Kidney (tissue), 14 donors: ENCODE measurements around the gene DEPDC1B. TPM values are rescaled to one million over a fixed set of nuclear protein-coding genes. Genes with fewer than 3 reads are reported as not detected.

ENCODE experiments used
- DNase-seq, 5 donors: peaks; one replicate each; pipeline ENCODE4 v3.0.0-alpha.2; 2013 to 2020
- FAIRE-seq: peaks from 2 replicates; lab custom pipeline; 2012; peaks lifted over from hg19 to GRCh38; lab: Jason Lieb, UNC
- H3K27ac ChIP-seq, 2 donors: one replicate each; pipeline ENCODE4 v1.7.0; 2013; ENCODE audit warnings: low read depth in 2 of 2, low read length in 2 of 2, inconsistent platforms in 1 of 2
- H3K27me3 ChIP-seq: one replicate; pipeline ENCODE4 v1.7.1; 2013; ENCODE audit warnings: low read length, inconsistent platforms; ENCODE audit not compliant: control insufficient read depth, insufficient read depth
- H3K36me3 ChIP-seq, 3 donors: one replicate each; pipeline versions ENCODE4 v1.7.0 to v1.7.1; 2013; ENCODE audit warnings: low read length in 3 of 3, control low read depth in 1 of 3, inconsistent platforms in 1 of 3; ENCODE audit not compliant: insufficient read depth in 3 of 3, control insufficient read depth in 2 of 3
- H3K4me1 ChIP-seq, 3 donors: one replicate each; pipeline versions ENCODE4 v1.7.0 to v1.7.1; 2013; ENCODE audit warnings: low read length in 3 of 3, inconsistent platforms in 1 of 3, low read depth in 1 of 3; ENCODE audit not compliant: control insufficient read depth in 2 of 3, insufficient read depth in 2 of 3
- H3K4me3 ChIP-seq, 3 donors: one replicate each; pipeline versions ENCODE4 v1.7.0 to v1.8.1; 2013; ENCODE audit warnings: low read length in 3 of 3, control low read depth in 1 of 3, inconsistent platforms in 1 of 3
- H3K9ac ChIP-seq, 3 donors: one replicate each; pipeline versions ENCODE4 v1.7.0 to v1.7.1; 2013; ENCODE audit warnings: low read length in 3 of 3, control low read depth in 1 of 3, inconsistent platforms in 1 of 3
- H3K9me3 ChIP-seq, 3 donors: one replicate each; pipeline versions ENCODE4 v1.7.0 to v1.7.1; 2013; ENCODE audit warnings: low read length in 3 of 3, control low read depth in 1 of 3, inconsistent platforms in 1 of 3; ENCODE audit not compliant: control insufficient read depth in 2 of 3, insufficient read depth in 1 of 3
- CTCF ChIP-seq: IDR thresholded peaks from 3 replicates; pipeline ENCODE4 v1.5.1; 2012; ENCODE audit warnings: mild to moderate bottlenecking, moderate library complexity, borderline replicate concordance; ENCODE audit not compliant: insufficient read depth; ENCODE audit errors: extremely low read depth
- intact Hi-C: fragments of 100-400 bp; cut with DNase I; formaldehyde crosslinking; loops from one replicate; pipeline ENCODE4 v1.11.1; 2022
- polyA plus RNA-seq: library from polyadenylated mRNA; stranded (reverse); fragments of 350-450 nt; fragmentation: Illumina TruSeq; extraction: RNeasy Lipid Tissue Mini Kit (QIAGEN cat#74804); gene quantifications from one replicate; pipeline ENCODE4 v1.2.3, GENCODE V29; 2014; ENCODE audit warnings: low read depth, low replicate concordance; ENCODE audit not compliant: insufficient read depth
- total RNA-seq: library from RNA; stranded (reverse); fragmentation: NEBNext Ultra II Directional; extraction: Animal tissue kit (Norgen Biotek cat#: 25700); gene quantifications from one replicate; pipeline ENCODE4 v1.2.1, GENCODE V29; 2021
- donor health status: control.
- donor health status: control.
- donor health status: control.
- donor health status: control.
- donor health status: control.
- donor health status: DM: yes; HTN: yes; CAD: no.
- donor health status: Normal renal cell carcinoma (clear cell type).

Gene DEPDC1B
- total and polyA plus RNA-seq, 2 donors from 2014 or later, result 0.50 to 5.2 TPM

- no peaks in the 10 kb centered on the region for H3K27me3 ChIP-seq
- no peaks in the 10 kb centered on the region for H3K4me1 ChIP-seq
- FAIRE-seq, result no peak
- TF ChIP-seq CTCF, result peak; percentile 34
- H3K9ac ChIP-seq, result no peak overlapping the region
- no peak overlapping the region for H3K27ac ChIP-seq
- no peaks in the 10 kb centered on the region for H3K36me3 ChIP-seq
- intact Hi-C loops, result no loop called here
- no peaks in the 10 kb centered on the region for H3K9me3 ChIP-seq
- DNase-seq, result peak in 2 of 5 donors; percentile 47
- no peak overlapping the region for H3K4me3 ChIP-seq
These were observed 50.6 kb downstream of the DEPDC1B start for GRCh38 chr5:60649288-60649917.

GRCh38 chr5:60648175-60648574 is 51.8 kb downstream of the DEPDC1B start:
- no peak for FAIRE-seq
- intact Hi-C loops, result no loop called here
- Histone ChIP-seq H3K4me1 (no peaks in the 10 kb centered on the region), H3K4me3 (no peak overlapping the region), H3K27ac (no peak overlapping the region), H3K36me3 (no peaks in the 10 kb centered on the region), H3K27me3 (no peaks in the 10 kb centered on the region), H3K9ac (no peak overlapping the region), H3K9me3 (no peaks in the 10 kb centered on the region)
- no peak for TF ChIP-seq CTCF
- peak in 2 of 5 donors; percentile 39 to 66 for DNase-seq

- H3K4me1 ChIP-seq, result no peaks in the 10 kb centered on the region
- H3K9ac ChIP-seq, result no peak overlapping the region
- no peak overlapping the region for H3K4me3 ChIP-seq
- H3K9me3 ChIP-seq, result no peaks in the 10 kb centered on the region
- no peak overlapping the region for H3K27ac ChIP-seq
- no peaks in the 10 kb centered on the region for H3K27me3 ChIP-seq
- no peak for TF ChIP-seq CTCF
- DNase-seq (no peak), FAIRE-seq (no peak)
- intact Hi-C loops, result no loop called here
- peaks cover 0 to 6% (median 0%) of the 10 kb centered on the region in 3 donors for H3K36me3 ChIP-seq
These were observed 59.1 kb downstream of the DEPDC1B start for GRCh38 chr5:60640901-60641300.
